ENCODE data around the gene JAZF1. TPM values are rescaled to one million over a fixed set of nuclear protein-coding genes. Genes with fewer than 3 reads are reported as not detected.

JAZF1 gene
- total and polyA plus RNA-seq, 2 of the 8 experiments (the other 6 are each of a cell fraction or from before 2014, with no cell fraction given) = 2.6 to 21.8 TPM

DNA sequence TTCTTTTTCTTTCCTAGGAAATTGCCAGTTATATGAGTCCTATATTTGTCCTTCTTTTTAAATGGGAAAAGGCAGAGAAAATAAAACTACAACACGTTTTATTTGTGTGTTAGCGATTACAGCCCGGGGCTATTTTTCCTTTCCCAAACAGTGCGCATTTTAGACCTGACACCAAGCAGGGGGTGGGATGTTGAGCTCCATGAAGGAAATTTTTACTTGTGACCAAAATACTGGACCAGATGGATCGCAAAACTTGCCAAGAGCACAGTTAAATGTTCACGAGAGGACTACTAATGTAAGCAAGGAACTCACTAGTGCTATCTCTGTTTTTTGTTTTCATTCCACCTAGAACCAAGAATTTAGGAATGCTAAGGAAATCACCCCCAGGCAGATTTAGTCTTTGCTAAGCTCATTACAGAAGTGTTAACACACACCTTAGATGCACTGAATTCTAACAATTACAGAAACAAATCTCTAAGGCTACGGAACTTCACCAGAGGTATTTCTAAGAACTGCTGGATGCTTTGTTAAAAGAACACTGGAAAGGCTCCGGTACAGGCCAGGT lies 114.8 kb downstream of the JAZF1 start:
- Histone ChIP-seq H2BK120ac (replicated peaks; ENCODE audit: low read depth, low read length) (no peak overlapping the region), H3K18ac (ENCODE audit: extremely low read depth, low read length) (no peak overlapping the region), H4K20me1 (replicated peaks in 1 of 2; ENCODE audit: control insufficient read depth in 1 of 2, insufficient read depth in 2 of 2, low read length in 2 of 2) (no peaks in the 10 kb centered on the region), H3K4me1 (replicated peaks in 1 of 4; ENCODE audit: control insufficient read depth in 3 of 4, insufficient read depth in 4 of 4, low read length in 3 of 4) (peaks cover under 1 to 3% (median 2%) of the 10 kb centered on the region in 4 experiments; a peak in 6 of 7 replicates), H4K91ac (replicated peaks; ENCODE audit: insufficient read length, low read length) (no peak overlapping the region), H2BK12ac (ENCODE audit: low read depth, low read length) (no peak overlapping the region), H4K5ac (ENCODE audit: insufficient read length, low read depth, low read length) (no peak overlapping the region), H2AFZ (ENCODE audit: low read length) (no peak overlapping the region), H3K27me3 (replicated peaks in 1 of 4; ENCODE audit: control insufficient read depth in 3 of 4, extremely low read depth in 1 of 4, insufficient read depth in 3 of 4, low read length in 3 of 4) (no peaks in the 10 kb centered on the region), H3K79me1 (ENCODE audit: low read depth, low read length) (no peaks in the 10 kb centered on the region), H3K4me3 (ENCODE audit: extremely low read depth in 1 of 4, insufficient read depth in 2 of 4, low read depth in 3 of 4, low read length in 4 of 4) (no peak overlapping the region), H3K56ac (replicated peaks; ENCODE audit: insufficient read length, low read depth, low read length) (no peak overlapping the region), H3K23ac (ENCODE audit: insufficient read length) (no peak overlapping the region), H2BK5ac (ENCODE audit: low read depth, low read length) (no peak overlapping the region), H2BK20ac (ENCODE audit: low read length) (no peak overlapping the region), H3K36me3 (ENCODE audit: control insufficient read depth in 2 of 4, insufficient read depth in 4 of 4, low read length in 3 of 4) (no peaks in the 10 kb centered on the region), H4K8ac (ENCODE audit: extremely low read depth, insufficient read depth, low read length) (no peak overlapping the region), H3K79me2 (ENCODE audit: control insufficient read depth in 1 of 2, insufficient read depth in 2 of 2, low read length in 2 of 2) (no peaks in the 10 kb centered on the region; a peak in 1 of 4 replicates), H3K4ac (replicated peaks; ENCODE audit: insufficient read length, low read depth, low read length) (no peak overlapping the region), H3K9me3 (ENCODE audit: insufficient read depth in 2 of 2, low read depth in 1 of 2, low read length in 1 of 2) (no peaks in the 10 kb centered on the region), H3K4me2 (ENCODE audit: insufficient read depth in 1 of 2, low read depth in 2 of 2, low read length in 2 of 2) (no peak overlapping the region), H3K9ac (replicated peaks in 1 of 4; ENCODE audit: extremely low read depth in 1 of 4, low read depth in 3 of 4, low read length in 3 of 4) (no peak overlapping the region), H2AK5ac (ENCODE audit: low read depth, low read length) (no peak overlapping the region), H3K14ac (ENCODE audit: insufficient read length) (no peak overlapping the region), H2BK15ac (ENCODE audit: low read length) (no peak overlapping the region), H3K27ac (ENCODE audit: low read depth, low read length) (no peak overlapping the region), H3K23me2 (ENCODE audit: low read depth, low read length) (0 out of 2 replicates have a peak, but pooled peaks cover 2% of the 10 kb centered on the region)
- DNase-seq (ENCODE audit: low read depth in 1 of 2, low spot score in 2 of 2) (no peak), FAIRE-seq (no peak)
- ChIA-PET CTCF (ENCODE audit: partially characterized antibody) (interaction anchor here (0.8 to 2.1 kb wide), 7 partner anchors 9 to 30 kb away, joined by 3 to 11 read pairs (median 4); no protein-coding TSS in a partner anchor), POLR2A (ENCODE audit: partially characterized antibody) (no interaction called here)
- WGBS, 2 experiments (ENCODE audit: extremely low coverage in 1 of 2, insufficient coverage in 1 of 2, insufficient read length in 1 of 2, insufficient replicate concordance in 2 of 2, low coverage in 1 of 2, low lambda C conversion rate in 2 of 2, missing lambda C conversion rate in 1 of 2) = 86% methylated on average over 8 of the region's 8 CpGs; no CpG with 5 or more reads in 1 of the 2 experiments
- TF ChIP-seq SP2 (IDR thresholded peaks at IDR 0.05; ENCODE audit: low read length) (no peak), SAP30 (IDR thresholded peaks at IDR 0.05; ENCODE audit: insufficient read depth, insufficient replicate concordance, low read length) (no peak), SUZ12 (IDR thresholded peaks at IDR 0.05; ENCODE audit: low read length) (no peak), POLR2AphosphoS5 (IDR thresholded peaks at IDR 0.05; ENCODE audit: low read depth, low read length) (no peak)
- TF ChIP-seq, protein P1, sequence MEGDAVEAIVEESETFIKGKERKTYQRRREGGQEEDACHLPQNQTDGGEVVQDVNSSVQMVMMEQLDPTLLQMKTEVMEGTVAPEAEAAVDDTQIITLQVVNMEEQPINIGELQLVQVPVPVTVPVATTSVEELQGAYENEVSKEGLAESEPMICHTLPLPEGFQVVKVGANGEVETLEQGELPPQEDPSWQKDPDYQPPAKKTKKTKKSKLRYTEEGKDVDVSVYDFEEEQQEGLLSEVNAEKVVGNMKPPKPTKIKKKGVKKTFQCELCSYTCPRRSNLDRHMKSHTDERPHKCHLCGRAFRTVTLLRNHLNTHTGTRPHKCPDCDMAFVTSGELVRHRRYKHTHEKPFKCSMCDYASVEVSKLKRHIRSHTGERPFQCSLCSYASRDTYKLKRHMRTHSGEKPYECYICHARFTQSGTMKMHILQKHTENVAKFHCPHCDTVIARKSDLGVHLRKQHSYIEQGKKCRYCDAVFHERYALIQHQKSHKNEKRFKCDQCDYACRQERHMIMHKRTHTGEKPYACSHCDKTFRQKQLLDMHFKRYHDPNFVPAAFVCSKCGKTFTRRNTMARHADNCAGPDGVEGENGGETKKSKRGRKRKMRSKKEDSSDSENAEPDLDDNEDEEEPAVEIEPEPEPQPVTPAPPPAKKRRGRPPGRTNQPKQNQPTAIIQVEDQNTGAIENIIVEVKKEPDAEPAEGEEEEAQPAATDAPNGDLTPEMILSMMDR (IDR thresholded peaks at IDR 0.05; ENCODE audit: control extremely low read depth in 1 of 3, insufficient read depth in 1 of 3, low read depth in 1 of 3, low read length in 3 of 3) = no peak

Data from H1 (cell line).